Measurements from ENCODE around the gene OR1B1. TPM values are rescaled to one million over a fixed set of nuclear protein-coding genes. Genes with fewer than 3 reads are reported as not detected.

The OR1B1 gene
- total RNA-seq, 4 donors from 2014 or later, result not detected

- in situ Hi-C loops (cut with MboI; ENCODE audit: low sequenced_read_pairs in 4 of 4), result no loop called here
- H3K27me3 ChIP-seq, result no peaks in the 10 kb centered on the region
- H3K4me1 ChIP-seq, result no peaks in the 10 kb centered on the region
- H3K9me3 ChIP-seq, result no peaks in the 10 kb centered on the region
- H3K27ac ChIP-seq, result no peak overlapping the region
- H3K36me3 ChIP-seq, result no peaks in the 10 kb centered on the region
- intact Hi-C loops (cut with DNase I; ENCODE audit: low total_unique reads), result no loop called here
- ATAC-seq (no peak), DNase-seq (no peak)
- no peak overlapping the region for H3K4me3 ChIP-seq
- TF ChIP-seq POLR2A (IDR thresholded peaks at IDR 0.05), result no peak
These were observed 1.0 kb downstream of the OR1B1 start for GRCh38 chr9:122656378-122656777.

GRCh38 chr9:122642226-122642625 is 15.2 kb downstream of the OR1B1 start:
- TF ChIP-seq POLR2A (IDR thresholded peaks at IDR 0.05) (no peak), CTCF (IDR thresholded peaks at IDR 0.05 in 4 of 5, conservative IDR thresholded peaks at IDR 0.05 in 1 of 5) (no peak)
- DNase-seq, result no peak
- no peaks in the 10 kb centered on the region for H3K9me3 ChIP-seq
- no peaks in the 10 kb centered on the region for H3K36me3 ChIP-seq
- no peaks in the 10 kb centered on the region for H3K4me1 ChIP-seq
- intact Hi-C loops (cut with DNase I; ENCODE audit: low total_unique reads) (no loop called here), in situ Hi-C loops (cut with MboI; ENCODE audit: low sequenced_read_pairs in 4 of 4) (no loop called here)
- H3K4me3 ChIP-seq, result no peak overlapping the region
- ATAC-seq, result no peak
- H3K27me3 ChIP-seq, result no peaks in the 10 kb centered on the region
- H3K27ac ChIP-seq, result no peak overlapping the region

GRCh38 chr9:122619996-122620395 is 37.4 kb downstream of the OR1B1 start:
- H3K27me3 ChIP-seq, result no peaks in the 10 kb centered on the region
- ATAC-seq, result no peak
- no peaks in the 10 kb centered on the region for H3K36me3 ChIP-seq
- no peak overlapping the region for H3K27ac ChIP-seq
- TF ChIP-seq CTCF (IDR thresholded peaks at IDR 0.05 in 4 of 5, conservative IDR thresholded peaks at IDR 0.05 in 1 of 5) (no peak), POLR2A (IDR thresholded peaks at IDR 0.05) (no peak)
- no peaks in the 10 kb centered on the region for H3K4me1 ChIP-seq
- DNase-seq, result no peak
- H3K4me3 ChIP-seq, result no peak overlapping the region
- intact Hi-C loops (cut with DNase I; ENCODE audit: low total_unique reads) (no loop called here), in situ Hi-C loops (cut with MboI; ENCODE audit: low sequenced_read_pairs in 4 of 4) (no loop called here)
- no peaks in the 10 kb centered on the region for H3K9me3 ChIP-seq

GRCh38 chr9:122614362-122614761 is 43.1 kb downstream of the OR1B1 start, which contains the start of gene OR1Q1:
Gene OR1Q1, plus strand, starts transcription at chr9:122614738. Its CDS starts 0 bp downstream, at chr9:122614738.
- Histone ChIP-seq H3K4me3 (no peak within 1 kb of the TSS), H3K4me1 (no peaks in the 10 kb centered on the region), H3K36me3 (no peaks in the 10 kb centered on the region), H3K27ac (no peak within 1 kb of the TSS), H3K9me3 (no peaks in the 10 kb centered on the region), H3K27me3 (no peaks in the 10 kb centered on the region)
- in situ Hi-C loops (cut with MboI; ENCODE audit: low sequenced_read_pairs in 4 of 4), result no loop called here
- TF ChIP-seq POLR2A (IDR thresholded peaks at IDR 0.05) (no peak), CTCF (IDR thresholded peaks at IDR 0.05 in 4 of 5, conservative IDR thresholded peaks at IDR 0.05 in 1 of 5) (no peak)
- DNase-seq (no peak), ATAC-seq (no peak)
- intact Hi-C loops (cut with DNase I; ENCODE audit: low total_unique reads), result no loop called here

- intact Hi-C loops (cut with DNase I; ENCODE audit: low total_unique reads), result no loop called here
- Histone ChIP-seq H3K9me3 (no peaks in the 10 kb centered on the region), H3K4me3 (no peak overlapping the region), H3K4me1 (no peaks in the 10 kb centered on the region), H3K27ac (no peak overlapping the region), H3K36me3 (no peaks in the 10 kb centered on the region), H3K27me3 (no peaks in the 10 kb centered on the region)
- TF ChIP-seq POLR2A (IDR thresholded peaks at IDR 0.05) (no peak), CTCF (IDR thresholded peaks at IDR 0.05 in 4 of 5, conservative IDR thresholded peaks at IDR 0.05 in 1 of 5) (no peak)
- in situ Hi-C loops (cut with MboI; ENCODE audit: low sequenced_read_pairs in 4 of 4), result no loop called here
- no peak for ATAC-seq
- DNase-seq, result no peak
These were observed 47.6 kb downstream of the OR1B1 start for GRCh38 chr9:122609804-122610203.

All from gastrocnemius medialis (tissue), 4 donors.